ACC112 (cell line): ENCODE measurements around the gene TGM3.
"Not testable (repeated sequence)": the region's sequence is repeated elsewhere in the genome, so short reads cannot be mapped to it uniquely, and the experiment has no call there.

Experiments
- H2AFZ ChIP-seq: fragments of 200-600 bp; sonication (generic); one replicate; pipeline ENCODE4 v1.6.0; 2017; ENCODE audit warnings: antibody characterized with exemption, low read length; ENCODE audit not compliant: unreplicated experiment
- H3K27ac ChIP-seq: fragments of 200-600 bp; sonication (generic); 2 replicates; pipeline ENCODE4 v1.5.1; 2014; ENCODE audit warnings: low read depth, mild to moderate bottlenecking, antibody characterized with exemption, low read length, moderate library complexity
- H3K27me3 ChIP-seq: fragments of 200-600 bp; sonication (generic); 2 replicates; pipeline ENCODE4 v1.6.1; 2014; ENCODE audit warnings: mild to moderate bottlenecking, antibody characterized with exemption, low read length, moderate library complexity, mixed read lengths; ENCODE audit not compliant: insufficient read depth
- H3K36me3 ChIP-seq: fragments of 200-600 bp; sonication (generic); 2 replicates; pipeline ENCODE4 v1.6.1; 2016; ENCODE audit warnings: mild to moderate bottlenecking, antibody characterized with exemption, low read length, moderate library complexity, mixed read lengths; ENCODE audit not compliant: insufficient read depth
- H3K4me1 ChIP-seq: fragments of 200-600 bp; sonication (generic); one replicate; pipeline ENCODE4 v1.6.1; 2016; ENCODE audit warnings: low read length, mixed read lengths; ENCODE audit not compliant: insufficient read depth, unreplicated experiment, control insufficient read depth
- H3K4me3 ChIP-seq: fragments of 200-600 bp; sonication (generic); 2 replicates; pipeline ENCODE4 v1.5.1; 2014; ENCODE audit warnings: mild to moderate bottlenecking, low read depth, low read length
- H3K79me2 ChIP-seq: fragments of 200-600 bp; sonication (generic); one replicate; pipeline ENCODE4 v1.6.0; 2016; ENCODE audit warnings: low read length; ENCODE audit not compliant: control insufficient read depth, unreplicated experiment, insufficient read depth

Gene TGM3

DNA sequence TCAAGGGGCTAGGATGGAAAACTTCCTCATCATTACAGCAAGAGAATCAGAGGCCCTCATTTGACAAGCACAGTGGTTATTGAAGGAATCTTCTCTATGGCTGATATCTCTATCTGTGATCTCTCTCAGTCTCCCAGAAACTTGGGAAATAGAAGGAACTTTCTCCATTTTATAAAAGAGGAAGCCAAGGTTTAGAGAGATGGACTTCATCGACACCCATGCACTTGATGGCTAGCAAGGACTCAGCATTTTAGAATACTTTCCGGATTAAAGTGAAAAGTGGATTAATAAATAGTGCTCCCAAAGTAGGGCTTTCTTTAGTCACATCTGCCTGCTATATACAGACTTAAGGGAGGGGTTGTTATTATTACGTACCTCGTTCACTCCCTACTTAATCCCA is 34.2 kb upstream of the TGM3 start:
- Histone ChIP-seq H3K4me3 (no peak overlapping the region), H3K27me3 (no peaks in the 10 kb centered on the region), H3K36me3 (no peaks in the 10 kb centered on the region), H3K27ac (no peak overlapping the region), H2AFZ (no peak overlapping the region), H3K79me2 (no peaks in the 10 kb centered on the region), H3K4me1 (no peaks in the 10 kb centered on the region)

DNA sequence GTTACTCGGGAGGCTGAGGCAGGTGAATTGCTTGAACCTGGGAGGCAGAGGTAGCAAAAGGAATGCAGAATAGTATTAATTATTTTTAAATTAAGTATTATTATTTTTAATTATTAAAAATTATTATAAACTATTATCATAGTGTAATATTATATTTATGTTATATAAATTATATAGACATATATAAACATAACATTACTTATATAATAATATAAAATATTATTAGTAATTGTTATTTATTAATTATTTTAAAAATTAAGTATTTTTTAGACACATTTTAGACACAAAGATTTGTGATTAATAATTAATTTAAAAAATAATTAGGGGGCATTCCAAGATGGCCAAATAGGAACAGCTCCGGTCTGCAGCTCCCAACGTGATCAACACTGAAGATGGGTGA is 31.7 kb upstream of the TGM3 start:
- no peaks in the 10 kb centered on the region for H3K27me3 ChIP-seq
- H3K4me3 ChIP-seq: no peak overlapping the region
- no peaks in the 10 kb centered on the region for H3K4me1 ChIP-seq
- no peak overlapping the region for H2AFZ ChIP-seq
- no peaks in the 10 kb centered on the region for H3K36me3 ChIP-seq
- H3K79me2 ChIP-seq: no peaks in the 10 kb centered on the region
- no peak overlapping the region for H3K27ac ChIP-seq

GRCh38 chr20:2264621-2265374 is 31.0 kb upstream of the TGM3 start:
- not testable (repeated sequence) for H3K36me3 ChIP-seq, H3K4me1 ChIP-seq, H3K79me2 ChIP-seq, H2AFZ ChIP-seq, H3K4me3 ChIP-seq, H3K27ac ChIP-seq, H3K27me3 ChIP-seq

DNA sequence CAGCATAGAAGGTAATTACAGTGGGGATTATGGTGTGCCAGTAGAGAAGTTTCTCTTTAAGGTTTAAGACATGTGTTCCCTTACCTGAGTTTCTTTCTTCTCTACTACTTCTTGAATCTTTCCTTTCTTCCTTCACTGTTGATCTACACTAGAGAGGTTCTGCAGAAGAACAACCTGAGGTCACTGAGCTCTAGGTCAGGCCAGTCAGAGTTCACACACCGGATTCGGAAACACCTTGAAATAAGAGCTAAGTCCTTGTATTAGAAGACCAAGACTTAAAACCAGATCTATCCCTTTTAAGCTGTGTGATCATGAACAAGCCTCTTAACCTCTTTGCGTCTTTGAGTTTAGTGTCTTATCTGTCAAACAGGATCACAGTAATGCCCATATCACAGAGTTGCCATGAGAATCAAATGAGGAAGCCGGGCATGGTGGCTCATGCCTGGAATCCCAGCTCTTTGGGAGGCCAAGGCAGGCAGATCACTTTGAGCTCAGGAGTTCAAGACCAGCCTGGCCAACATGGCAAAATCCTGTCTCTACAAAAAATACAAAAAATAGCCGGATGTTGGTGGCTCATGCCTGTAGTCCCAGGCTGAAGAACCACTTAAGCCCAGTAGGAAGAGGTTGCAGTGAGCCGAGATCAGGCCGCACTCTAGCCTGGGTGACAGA is 22.0 kb upstream of the TGM3 start:
- H3K27me3 ChIP-seq: peaks cover 38% of the 10 kb centered on the region
- H3K4me3 ChIP-seq: no peak overlapping the region
- no peaks in the 10 kb centered on the region for H3K4me1 ChIP-seq
- H3K27ac ChIP-seq: no peak overlapping the region
- no peaks in the 10 kb centered on the region for H3K36me3 ChIP-seq
- no peak overlapping the region for H2AFZ ChIP-seq
- H3K79me2 ChIP-seq: no peaks in the 10 kb centered on the region

DNA sequence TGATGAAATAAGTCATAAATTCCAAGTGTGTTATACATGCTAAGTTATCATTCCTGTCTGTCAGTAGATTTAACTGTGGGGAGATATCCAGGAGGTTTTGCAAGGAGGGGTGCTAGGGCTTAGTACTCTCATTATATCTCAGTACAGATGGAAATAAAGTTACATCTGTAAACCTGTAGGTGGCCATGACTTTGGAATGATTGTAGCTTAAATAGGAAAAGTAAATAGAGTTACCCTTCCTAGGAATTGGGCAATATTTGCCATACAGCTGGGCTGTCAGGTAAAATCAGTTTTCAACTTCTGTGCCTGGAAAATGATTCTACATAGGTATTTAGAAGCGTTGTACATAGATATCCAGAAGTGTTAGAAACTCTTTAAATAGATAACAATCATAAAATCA is 19.8 kb upstream of the TGM3 start:
- no peak overlapping the region for H2AFZ ChIP-seq
- H3K4me1 ChIP-seq: no peaks in the 10 kb centered on the region
- H3K4me3 ChIP-seq: no peak overlapping the region
- no peaks in the 10 kb centered on the region for H3K79me2 ChIP-seq
- peaks cover 42% of the 10 kb centered on the region for H3K27me3 ChIP-seq
- no peaks in the 10 kb centered on the region for H3K36me3 ChIP-seq
- H3K27ac ChIP-seq: no peak overlapping the region

DNA sequence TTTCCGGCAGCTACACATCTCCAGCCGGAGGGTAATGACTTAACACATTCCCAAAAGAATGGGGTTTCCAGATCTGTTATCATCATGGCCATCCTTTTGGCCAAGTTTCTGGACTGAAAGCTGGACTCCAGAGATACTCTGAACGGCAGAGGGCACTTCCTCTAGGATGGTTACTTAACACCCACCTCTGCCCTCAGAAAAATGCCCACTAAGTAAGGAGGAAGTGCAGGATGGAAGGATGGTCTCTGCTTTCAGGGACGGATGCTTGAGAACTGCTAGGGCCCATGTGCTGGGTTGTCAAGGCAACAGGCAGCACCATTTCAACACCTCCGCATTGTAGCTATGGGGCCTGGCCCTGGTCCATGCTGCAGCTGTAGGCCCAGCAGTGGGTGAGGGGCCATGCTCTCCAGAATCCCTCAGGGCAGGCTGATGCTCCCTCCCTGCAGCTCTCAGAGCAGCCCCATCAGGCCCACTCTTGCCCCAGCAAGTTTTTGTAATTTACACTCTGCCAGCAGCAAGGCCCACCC is 16.5 kb upstream of the TGM3 start:
- no peaks in the 10 kb centered on the region for H3K36me3 ChIP-seq
- H3K4me3 ChIP-seq: no peak overlapping the region
- no peak overlapping the region for H2AFZ ChIP-seq
- H3K27ac ChIP-seq: no peak overlapping the region
- H3K27me3 ChIP-seq: peaks cover 39% of the 10 kb centered on the region
- no peaks in the 10 kb centered on the region for H3K79me2 ChIP-seq
- H3K4me1 ChIP-seq: no peaks in the 10 kb centered on the region

DNA sequence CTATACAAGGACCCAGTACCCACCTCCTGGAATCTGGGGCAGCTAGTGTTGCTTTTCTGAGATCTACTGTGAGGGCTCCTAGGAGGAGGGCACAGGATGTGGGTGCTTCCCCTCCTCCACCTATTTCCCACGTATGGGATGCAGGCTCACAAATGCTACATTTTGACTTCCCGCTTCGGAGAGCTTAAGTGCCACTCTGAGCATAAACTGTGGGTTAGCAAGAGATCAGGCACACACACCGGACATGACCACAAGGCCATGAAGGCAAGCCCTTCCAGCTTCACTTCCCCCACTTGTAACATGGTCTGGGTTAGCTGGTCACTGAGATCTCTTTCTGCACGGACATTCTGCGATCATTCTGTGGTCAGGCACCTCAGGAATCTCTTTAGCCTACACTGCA is 15.7 kb upstream of the TGM3 start:
- Histone ChIP-seq H3K4me1 (no peaks in the 10 kb centered on the region), H3K27me3 (peaks cover 37% of the 10 kb centered on the region), H3K4me3 (no peak overlapping the region), H3K79me2 (no peaks in the 10 kb centered on the region), H2AFZ (no peak overlapping the region), H3K36me3 (no peaks in the 10 kb centered on the region), H3K27ac (no peak overlapping the region)

- Histone ChIP-seq H3K27ac (no peak overlapping the region), H3K4me1 (no peaks in the 10 kb centered on the region), H3K79me2 (no peaks in the 10 kb centered on the region), H3K4me3 (no peak overlapping the region), H2AFZ (no peak overlapping the region), H3K27me3 (peaks cover 26% of the 10 kb centered on the region), H3K36me3 (no peaks in the 10 kb centered on the region)
Observed at GRCh38 chr20:2281563-2281962, 14.2 kb upstream of the TGM3 start.

GRCh38 chr20:2282181-2282580 is 13.6 kb upstream of the TGM3 start:
- H2AFZ ChIP-seq: no peak overlapping the region
- no peak overlapping the region for H3K27ac ChIP-seq
- H3K4me3 ChIP-seq: no peak overlapping the region
- H3K27me3 ChIP-seq: peaks cover 20% of the 10 kb centered on the region
- H3K4me1 ChIP-seq: no peaks in the 10 kb centered on the region
- H3K36me3 ChIP-seq: no peaks in the 10 kb centered on the region
- no peaks in the 10 kb centered on the region for H3K79me2 ChIP-seq

DNA sequence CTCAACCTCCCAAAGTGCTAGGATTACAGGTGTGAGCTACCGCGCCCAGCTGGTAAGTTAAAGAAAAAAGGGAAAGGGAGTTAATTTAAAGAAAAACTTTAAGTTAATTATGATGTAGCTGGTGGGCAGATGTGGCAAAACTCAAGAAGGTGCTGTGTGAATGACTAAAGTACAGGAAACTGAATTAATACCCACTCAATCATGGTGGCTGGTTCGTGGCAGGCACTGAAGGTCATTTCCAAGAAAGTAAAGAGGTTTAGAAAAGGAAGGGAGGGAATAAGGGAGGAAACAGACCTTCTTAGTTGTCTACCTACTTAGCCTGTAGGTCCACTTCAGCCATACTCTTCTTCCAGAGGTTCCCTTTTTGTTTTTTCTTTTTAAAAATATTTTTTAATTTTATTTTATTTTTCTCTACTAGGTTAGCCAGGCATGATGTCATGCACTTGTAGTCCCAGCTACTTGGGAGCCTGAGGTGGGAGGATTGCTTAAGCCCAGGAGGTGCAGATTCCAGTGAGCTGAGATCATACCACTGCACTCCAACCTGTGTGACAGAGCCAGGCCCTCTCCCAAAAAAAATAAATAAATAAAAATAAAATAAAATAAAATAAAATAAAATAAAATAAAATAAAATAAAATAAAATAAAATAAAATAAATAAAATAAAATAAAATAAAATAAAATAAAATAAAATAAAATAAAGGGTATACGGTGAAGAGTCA is 11.9 kb upstream of the TGM3 start:
- no peaks in the 10 kb centered on the region for H3K79me2 ChIP-seq
- H3K4me3 ChIP-seq: no peak overlapping the region
- H3K27ac ChIP-seq: no peak overlapping the region
- H3K36me3 ChIP-seq: no peaks in the 10 kb centered on the region
- no peak overlapping the region for H2AFZ ChIP-seq
- H3K27me3 ChIP-seq: 0 out of 2 replicates have a peak, but pooled peaks cover 3% of the 10 kb centered on the region
- H3K4me1 ChIP-seq: no peaks in the 10 kb centered on the region
